Mucosa of descending colon (tissue), 3 donors: ENCODE measurements around the gene CENPS. TPM values are rescaled to one million over a fixed set of nuclear protein-coding genes. Genes with fewer than 3 reads are reported as not detected.
"Not testable (repeated sequence)": the region's sequence is repeated elsewhere in the genome, so short reads cannot be mapped to it uniquely, and the experiment has no call there.

Experiments used
- ATAC-seq: fragments of 200-7000 bp; cut with Tn5 transposase; one replicate; pipeline ENCODE4 v1.9.1; 2020; ENCODE audit warnings: mild to moderate bottlenecking, moderate library complexity
- DNase-seq, 3 donors: peaks; one replicate each; pipeline ENCODE4 v3.0.0-alpha.2; 2020
- H3K36me3 ChIP-seq: fragments of 200-600 bp; one replicate; pipeline ENCODE4 v1.8.0; 2021; ENCODE audit warnings: low read depth, mild to moderate bottlenecking
- H3K4me1 ChIP-seq: fragments of 200-600 bp; one replicate; pipeline ENCODE4 v1.8.0; 2021; ENCODE audit warnings: low read depth, mild to moderate bottlenecking
- H3K4me3 ChIP-seq: fragments of 200-600 bp; one replicate; pipeline ENCODE4 v1.8.0; 2021; ENCODE audit warnings: mild to moderate bottlenecking
- H3K9me3 ChIP-seq: fragments of 200-600 bp; one replicate; pipeline ENCODE4 v1.8.0; 2021; ENCODE audit warnings: mild to moderate bottlenecking
- intact Hi-C, 2 donors: fragments of 100-400 bp; cut with DNase I in 1 of 2; cut with micrococcal nuclease in 1 of 2; formaldehyde crosslinking; loops; one replicate each; pipeline versions ENCODE4 v1.11.0 to v1.11.1; 2022; cut with DNase I, micrococcal nuclease
- total RNA-seq, 3 donors: library from RNA; stranded (reverse); fragmentation: NEBNext Ultra II Directional in 2 of 3; extraction: Animal tissue kit (Norgen Biotek cat#: 25700) in 2 of 3; gene quantifications; one replicate each; pipeline versions ENCODE4 v1.2.1 to v1.2.4, GENCODE V29; 2021 to 2023
- TF ChIP-seq, protein P1 (sequence below): fragments of 200-600 bp; IDR thresholded peaks from one replicate; pipeline ENCODE4 v1.8.0; 2022; ENCODE audit warnings: antibody characterized with exemption, mild to moderate bottlenecking
- donor health status: DM: no; HTN: no; CAD: no; lungs with moderate emphysema.
- donor health status: DM: no; HTN: no; CAD: no.
- donor health status: DM: no; HTN: yes; CAD: no.

The CENPS gene
- total RNA-seq, 3 donors from 2014 or later = 10.6 to 12.2 (median 11.1) TPM

DNA sequence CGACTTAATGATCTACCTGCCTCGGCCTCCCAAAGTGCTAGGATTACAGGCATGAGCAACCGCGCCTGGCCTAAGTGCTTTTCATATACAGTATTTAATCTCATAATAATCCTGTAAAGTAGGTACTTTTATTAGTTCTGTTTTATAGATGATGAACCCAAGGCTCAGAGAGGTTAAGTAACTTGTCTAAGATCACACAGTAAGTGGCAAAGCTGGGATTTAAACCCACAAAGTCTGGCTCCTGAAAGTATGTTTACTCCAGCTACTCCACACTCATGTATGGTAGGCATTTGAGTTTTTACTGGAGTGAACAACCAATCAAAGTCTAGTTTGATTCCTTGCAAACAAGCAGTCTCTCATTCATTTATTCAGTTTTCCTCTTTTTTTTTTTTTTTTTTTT, 39.8 kb downstream of the CENPS start:
- Histone ChIP-seq H3K36me3 (no peaks in the 10 kb centered on the region), H3K4me3 (no peak overlapping the region), H3K9me3 (no peaks in the 10 kb centered on the region), H3K4me1 (peaks cover 10% of the 10 kb centered on the region)
- no peak for ATAC-seq
- TF ChIP-seq, protein P1, sequence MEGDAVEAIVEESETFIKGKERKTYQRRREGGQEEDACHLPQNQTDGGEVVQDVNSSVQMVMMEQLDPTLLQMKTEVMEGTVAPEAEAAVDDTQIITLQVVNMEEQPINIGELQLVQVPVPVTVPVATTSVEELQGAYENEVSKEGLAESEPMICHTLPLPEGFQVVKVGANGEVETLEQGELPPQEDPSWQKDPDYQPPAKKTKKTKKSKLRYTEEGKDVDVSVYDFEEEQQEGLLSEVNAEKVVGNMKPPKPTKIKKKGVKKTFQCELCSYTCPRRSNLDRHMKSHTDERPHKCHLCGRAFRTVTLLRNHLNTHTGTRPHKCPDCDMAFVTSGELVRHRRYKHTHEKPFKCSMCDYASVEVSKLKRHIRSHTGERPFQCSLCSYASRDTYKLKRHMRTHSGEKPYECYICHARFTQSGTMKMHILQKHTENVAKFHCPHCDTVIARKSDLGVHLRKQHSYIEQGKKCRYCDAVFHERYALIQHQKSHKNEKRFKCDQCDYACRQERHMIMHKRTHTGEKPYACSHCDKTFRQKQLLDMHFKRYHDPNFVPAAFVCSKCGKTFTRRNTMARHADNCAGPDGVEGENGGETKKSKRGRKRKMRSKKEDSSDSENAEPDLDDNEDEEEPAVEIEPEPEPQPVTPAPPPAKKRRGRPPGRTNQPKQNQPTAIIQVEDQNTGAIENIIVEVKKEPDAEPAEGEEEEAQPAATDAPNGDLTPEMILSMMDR = no peak
- intact Hi-C loops = no loop called here
- no peak for DNase-seq

DNA sequence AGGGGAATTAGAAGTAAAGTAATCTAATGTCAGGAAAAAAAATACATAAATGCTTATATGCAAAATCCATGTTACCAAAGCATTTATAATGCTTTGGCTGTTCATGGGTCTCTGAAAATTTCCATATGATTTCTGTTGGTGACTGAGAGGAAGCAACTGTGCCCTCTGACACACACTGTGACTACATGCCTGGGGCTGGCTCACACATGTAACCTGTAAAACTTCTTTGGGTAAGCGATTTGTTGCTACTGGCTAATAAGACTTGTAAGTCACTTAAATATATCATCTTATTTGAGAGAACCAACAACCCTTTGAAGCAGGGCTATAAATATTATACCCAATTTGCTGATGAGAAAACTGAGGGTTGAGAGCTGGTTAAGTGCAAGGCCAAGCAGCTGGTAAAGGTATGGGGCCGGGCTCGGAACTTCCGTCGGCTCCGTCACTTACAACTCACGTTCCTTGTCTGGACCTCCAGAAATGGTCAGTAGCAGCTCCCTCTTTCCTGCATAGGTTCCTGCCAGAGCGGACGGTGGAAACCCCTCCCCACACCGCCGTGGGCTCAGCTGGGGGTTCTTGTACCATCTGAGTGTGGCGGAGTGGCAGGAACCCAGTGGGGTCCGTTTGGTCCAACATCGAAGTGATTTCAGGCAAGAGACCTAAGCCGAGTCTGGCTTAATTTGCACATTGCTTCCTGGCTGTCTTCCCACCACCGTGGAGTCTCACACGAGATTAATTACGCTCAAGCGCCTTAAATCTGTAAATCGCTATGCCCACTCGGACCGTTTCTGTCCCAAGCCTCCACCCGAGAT, 41.4 kb downstream of the CENPS start:
- intact Hi-C loops = no loop called here
- TF ChIP-seq, protein P1 = no peak
- H3K4me1 ChIP-seq = peaks cover 17% of the 10 kb centered on the region
- DNase-seq (no peak), ATAC-seq (peak; percentile 4)
- H3K9me3 ChIP-seq = no peaks in the 10 kb centered on the region
- H3K36me3 ChIP-seq = no peaks in the 10 kb centered on the region
- peak overlapping the region; percentile 55 for H3K4me3 ChIP-seq

DNA sequence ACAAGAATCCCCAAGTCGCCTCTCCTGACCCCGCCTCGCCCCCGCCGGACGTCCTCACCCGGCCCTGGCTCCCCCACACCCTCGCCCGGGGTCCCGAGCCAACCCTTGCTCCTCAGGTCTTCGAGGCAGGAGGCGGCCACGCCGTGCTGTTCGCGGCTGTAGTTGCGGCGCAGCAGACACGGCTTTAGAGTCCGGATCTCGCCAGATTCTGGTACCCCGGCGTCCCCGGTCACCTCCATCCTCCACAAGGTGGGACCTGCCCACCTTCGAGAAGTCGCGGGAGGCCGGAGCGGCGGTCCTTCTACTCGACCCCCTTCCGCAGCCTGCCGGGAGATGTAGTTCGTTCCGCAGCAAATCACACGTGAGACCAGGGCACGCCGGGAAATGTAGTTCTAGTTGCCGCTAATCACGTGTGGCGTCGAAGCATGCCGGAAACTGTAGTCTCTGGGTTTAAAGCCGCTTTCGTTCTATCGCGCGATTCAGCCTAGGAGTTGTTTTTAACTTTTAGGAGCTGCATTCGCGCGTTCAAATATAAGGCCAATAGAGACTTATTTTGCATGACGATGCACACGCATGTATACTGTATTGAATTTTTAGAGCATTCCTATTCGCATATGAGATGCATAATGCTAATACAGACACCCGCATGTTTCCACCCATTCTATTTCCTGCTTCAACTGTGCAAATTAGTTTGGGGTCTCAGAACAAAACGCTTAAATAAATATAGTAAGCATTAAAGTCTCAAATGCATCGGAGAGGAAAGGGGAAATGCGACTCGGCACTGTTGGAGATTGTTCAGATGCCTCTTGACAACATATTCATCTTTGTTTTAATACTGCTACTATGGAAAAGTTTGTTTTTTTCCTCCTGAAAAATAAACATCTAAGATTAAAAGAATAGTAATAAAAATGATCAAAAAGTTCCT, 42.2 kb downstream of the CENPS start, which contains the start of gene DFFA:
DFFA (minus strand) TSS at position 310 of the 925 bp plus-strand sequence; CDS start at position 239, 71 bp downstream.
- Histone ChIP-seq H3K9me3 (no peaks in the 10 kb centered on the region), H3K4me3 (peak within 1 kb of the TSS; percentile 55), H3K4me1 (peaks cover 17% of the 10 kb centered on the region), H3K36me3 (no peaks in the 10 kb centered on the region)
- ATAC-seq (peak; percentile 91), DNase-seq (peak; percentile 91 to 98 (median 95))
- TF ChIP-seq, protein P1 = no peak
- intact Hi-C loops = no loop called here

DNA sequence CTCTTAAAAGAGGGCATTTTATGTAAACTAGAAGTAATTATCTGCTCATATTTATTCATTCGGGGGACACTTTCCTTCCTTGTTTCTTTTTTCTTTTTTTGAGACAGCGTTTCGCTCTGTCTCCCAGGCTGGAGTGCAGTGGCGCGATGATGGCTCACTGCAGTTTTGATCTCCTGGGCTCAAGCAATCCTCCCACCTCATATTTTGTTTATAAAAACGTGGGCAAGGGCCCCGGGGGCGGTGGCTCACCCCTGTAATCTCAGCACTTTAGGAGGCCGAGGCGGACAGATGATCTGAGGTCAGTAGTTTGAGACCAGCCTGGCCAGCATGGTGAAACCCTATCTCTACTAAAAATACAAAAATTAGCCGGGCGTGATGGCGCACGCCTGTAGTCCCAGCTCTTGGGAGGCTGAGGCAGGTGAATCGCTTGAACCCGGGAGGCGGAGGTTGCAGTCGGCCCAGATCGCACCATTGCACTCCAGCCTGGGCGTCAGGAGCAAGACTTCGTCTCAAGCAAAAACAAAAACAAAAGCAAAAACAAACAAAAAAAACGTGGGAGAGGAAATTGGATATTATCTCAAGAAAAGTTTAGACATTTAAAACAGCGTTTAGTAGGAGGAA, 43.0 kb downstream of the CENPS start:
- DNase-seq = peak in 1 of 3 donors; percentile 17
- TF ChIP-seq, protein P1 = no peak
- Histone ChIP-seq H3K9me3 (no peaks in the 10 kb centered on the region), H3K4me1 (peaks cover 17% of the 10 kb centered on the region), H3K4me3 (no peak overlapping the region), H3K36me3 (no peaks in the 10 kb centered on the region)
- ATAC-seq = no peak
- intact Hi-C loops = no loop called here

DNA sequence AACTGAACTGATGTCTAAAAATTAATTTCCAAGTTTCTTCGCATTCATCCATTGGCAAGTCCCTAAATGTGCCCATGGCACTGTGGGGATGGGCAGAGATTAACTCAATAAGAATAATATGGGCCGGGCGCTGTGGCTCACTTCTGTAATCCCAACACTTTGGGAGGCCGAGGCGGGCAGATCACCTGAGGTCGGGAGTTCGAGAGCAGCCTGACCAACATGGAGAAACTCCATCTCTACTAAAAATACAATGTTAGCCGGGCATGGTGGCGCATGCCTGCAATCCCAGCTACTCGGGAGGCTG, 44.0 kb downstream of the CENPS start:
- H3K9me3 ChIP-seq, intact Hi-C loops, H3K4me3 ChIP-seq, ATAC-seq, H3K36me3 ChIP-seq, DNase-seq: not testable (repeated sequence)
- H3K4me1 ChIP-seq = peaks cover 17% of the 10 kb centered on the region
